ENCODE measurements around the gene EPHA7.

- TF ChIP-seq CTCF (IDR thresholded peaks at IDR 0.05) (no peak), TEAD4 (CRISPR knock-in tag; IDR thresholded peaks at IDR 0.05) (no peak), ATF6 (CRISPR knock-in tag; IDR thresholded peaks at IDR 0.05) (no peak), E2F1 (CRISPR knock-in tag; IDR thresholded peaks at IDR 0.05) (no peak), MAX (CRISPR knock-in tag; IDR thresholded peaks at IDR 0.05) (no peak)
Observed at GRCh38 chr6:93351222-93351621, 68.1 kb downstream of the EPHA7 start.
